Stimulated activated CD4-positive, alpha-beta T cell treated with anti-CD3 and anti-CD28 coated beads, Interleukin-1b, Interleukin-23, amount 100 ng/mL, for 4 hours (primary cell): Measurements from ENCODE around the gene SNAP47.

Source experiments
- DNase-seq, 2 donors: peaks; one replicate each; pipeline ENCODE4 v3.0.0-alpha.2; 2020; ENCODE audit warnings: low read depth in 2 of 2

The SNAP47 gene

GRCh38 chr1:227769047-227769935 lies 34.1 kb downstream of the SNAP47 start:
- no peak for DNase-seq

- no peak for DNase-seq
These were observed 34.8 kb downstream of the SNAP47 start for GRCh38 chr1:227769936-227770494.

GRCh38 chr1:227770812-227771211 lies 35.6 kb downstream of the SNAP47 start:
- no peak for DNase-seq

GRCh38 chr1:227771326-227771725 lies 36.1 kb downstream of the SNAP47 start:
- DNase-seq: no peak

GRCh38 chr1:227771771-227772170 lies 36.5 kb downstream of the SNAP47 start:
- no peak for DNase-seq

- no peak for DNase-seq
These were observed 38.3 kb downstream of the SNAP47 start for GRCh38 chr1:227773558-227773957.

- no peak for DNase-seq
These were observed 39.0 kb downstream of the SNAP47 start for GRCh38 chr1:227774051-227774731.

GRCh38 chr1:227774821-227775661 lies 39.8 kb downstream of the SNAP47 start:
- no peak for DNase-seq

- no peak for DNase-seq
These were observed 40.6 kb downstream of the SNAP47 start for GRCh38 chr1:227775841-227776240.

- no peak for DNase-seq
These were observed 41.1 kb downstream of the SNAP47 start for GRCh38 chr1:227776331-227776771.

GRCh38 chr1:227777156-227777555 lies 41.9 kb downstream of the SNAP47 start:
- no peak for DNase-seq

GRCh38 chr1:227777646-227778045 lies 42.4 kb downstream of the SNAP47 start:
- DNase-seq: no peak

GRCh38 chr1:227778401-227778947 lies 43.2 kb downstream of the SNAP47 start:
- no peak for DNase-seq

GRCh38 chr1:227779021-227779441 lies 43.8 kb downstream of the SNAP47 start:
- no peak for DNase-seq

- DNase-seq: no peak
These were observed 44.5 kb downstream of the SNAP47 start for GRCh38 chr1:227779685-227780084.

GRCh38 chr1:227780101-227781044 lies 45.1 kb downstream of the SNAP47 start:
- no peak for DNase-seq

GRCh38 chr1:227781314-227781930 lies 46.2 kb downstream of the SNAP47 start:
- no peak for DNase-seq

- no peak for DNase-seq
These were observed 47.0 kb downstream of the SNAP47 start for GRCh38 chr1:227782226-227782625.

- DNase-seq: no peak
These were observed 50.0 kb downstream of the SNAP47 start for GRCh38 chr1:227785094-227785804.
